HepG2 (cell line): ENCODE data around the gene METTL4. TPM values are rescaled to one million over a fixed set of nuclear protein-coding genes. Genes with fewer than 3 reads are reported as not detected.

Source experiments
- ATAC-seq: fragments of 200-7000 bp; cut with Tn5 transposase; 3 replicates; pipeline ENCODE4 v1.9.1; 2020; ENCODE audit warnings: mild to moderate bottlenecking, moderate library complexity
- BruUV-seq: library from RNA; stranded (reverse); fragments of 400-500 nt; replicated peaks from 2 replicates; lab custom pipeline; 2021; lab: Mats Ljungman, UMichigan
- CTCF ChIA-PET: fragments of 300-600 bp; formaldehyde crosslinking; extraction: SDS; loops from one replicate; lab custom pipeline; 2021; ENCODE audit warnings: low total read pairs, inconsistent platforms, low intra/inter-chr PET ratio; lab: Yijun Ruan, JAX
- POLR2A ChIA-PET: fragments of 350-600 bp; sonication (Branson Sonifier 250); formaldehyde crosslinking; loops from one replicate; lab custom pipeline; 2020; ENCODE audit warnings: antibody characterized with exemption, inconsistent platforms; lab: Yijun Ruan, JAX
- DNase-seq: peaks from one replicate; pipeline ENCODE4 v3.0.0-alpha.2; 2015; ENCODE audit warnings: low spot score
- FAIRE-seq: peaks from 3 replicates; lab custom pipeline; 2011; peaks lifted over from hg19 to GRCh38; lab: Jason Lieb, UNC
- H2AFZ ChIP-seq: one replicate; pipeline ENCODE4 v1.6.1; 2011; ENCODE audit warnings: low read length, inconsistent platforms
- H3K27ac ChIP-seq: fragments of 300-600 bp; 3 replicates; pipeline ENCODE4 v1.8.0; 2011; ENCODE audit warnings: mixed run types, mild to moderate bottlenecking, mixed read lengths, low read length, inconsistent platforms; ENCODE audit not compliant: insufficient read depth; ENCODE audit errors: extremely low read length
- H3K27me3 ChIP-seq, 2 experiments: fragments of 200-600 bp in 1 of 2; 2 replicates in 1 of 2; 3 replicates in 1 of 2; pipeline versions ENCODE4 v1.6.0 to v1.8.0; 2011; ENCODE audit warnings: low read length in 2 of 2, mild to moderate bottlenecking in 2 of 2, moderate library complexity in 2 of 2, inconsistent platforms in 1 of 2; ENCODE audit not compliant: insufficient read depth in 2 of 2, control insufficient read depth in 1 of 2
- H3K36me3 ChIP-seq, 2 experiments: fragments of 200-600 bp in 1 of 2; replicated peaks in 1 of 2; 2 replicates in 1 of 2; 3 replicates in 1 of 2; pipeline versions ENCODE4 v1.5.1 to v1.8.0; 2011; ENCODE audit warnings: low read length in 2 of 2, inconsistent platforms in 1 of 2; ENCODE audit not compliant: insufficient read depth in 2 of 2, control insufficient read depth in 1 of 2
- H3K4me1 ChIP-seq: 2 replicates; pipeline ENCODE4 v1.5.1; 2012; ENCODE audit warnings: low read length, inconsistent platforms; ENCODE audit not compliant: insufficient read depth
- H3K4me2 ChIP-seq: 2 replicates; pipeline ENCODE4 v1.6.0; 2011; ENCODE audit warnings: low read depth, low read length, inconsistent platforms
- H3K4me3 ChIP-seq, 3 experiments: fragments of 200-600 bp in 1 of 3; sonication (generic), shearing (Covaris generic) in 1 of 3; replicated peaks in 1 of 3; 2 replicates each; pipeline ENCODE4 v1.5.1; 2011 to 2016; ENCODE audit warnings: low read length in 3 of 3, inconsistent platforms in 2 of 3, low read depth in 2 of 3, mild to moderate bottlenecking in 2 of 3, control low read depth in 1 of 3, mixed read lengths in 1 of 3; ENCODE audit not compliant: insufficient read depth in 1 of 3
- H3K79me2 ChIP-seq: one replicate; pipeline ENCODE4 v1.6.1; 2011; ENCODE audit warnings: low read length, inconsistent platforms; ENCODE audit not compliant: insufficient read depth
- H3K9ac ChIP-seq: 2 replicates; pipeline ENCODE4 v1.6.0; 2011; ENCODE audit warnings: mild to moderate bottlenecking, low read depth, low read length, inconsistent platforms; ENCODE audit not compliant: insufficient read depth
- H3K9me3 ChIP-seq: 2 replicates; pipeline ENCODE4 v1.5.1; 2012; ENCODE audit warnings: mild to moderate bottlenecking, low read length
- H4K20me1 ChIP-seq: 2 replicates; pipeline ENCODE4 v1.6.0; 2011; ENCODE audit warnings: inconsistent platforms, mild to moderate bottlenecking, low read length, moderate library complexity; ENCODE audit not compliant: insufficient read depth
- AGO2 ChIP-seq: fragments of 200-400 bp; formaldehyde crosslinking; optimal IDR thresholded peaks from 2 replicates; pipeline ENCODE3; 2017; ENCODE audit warnings: mild to moderate bottlenecking, low read depth, low read length, moderate library complexity
- CREM ChIP-seq, 2 experiments: sonication (generic) in 1 of 2; formaldehyde crosslinking in 1 of 2; IDR thresholded peaks; 2 replicates each; pipeline versions ENCODE4 v1.4.0 to v1.6.1; 2016 to 2020; ENCODE audit warnings: antibody characterized with exemption in 1 of 2, mild to moderate bottlenecking in 1 of 2, missing genetic modification reagents in 1 of 2
- EHMT2 ChIP-seq: fragments of 200-600 bp; sonication (generic); IDR thresholded peaks from 2 replicates; pipeline ENCODE4 v1.7.0; 2017; ENCODE audit warnings: antibody characterized with exemption, low read depth, low read length, borderline replicate concordance
- ISX ChIP-seq: sonication (generic); formaldehyde crosslinking; conservative IDR thresholded peaks from 2 replicates; pipeline ENCODE4 v1.5.0; 2020; ENCODE audit warnings: missing genetic modification reagents
- NR2F2 ChIP-seq: IDR thresholded peaks from 2 replicates; pipeline ENCODE4 v1.6.1; 2012; ENCODE audit warnings: low read depth, inconsistent platforms, borderline replicate concordance
- PRMT3 ChIP-seq: sonication (generic); formaldehyde crosslinking; IDR thresholded peaks from 2 replicates; pipeline ENCODE4 v1.8.1; 2022; ENCODE audit warnings: low read depth, mild to moderate bottlenecking, moderate library complexity, missing genetic modification reagents, borderline replicate concordance
- REL ChIP-seq: sonication (generic); formaldehyde crosslinking; conservative IDR thresholded peaks from 2 replicates; pipeline ENCODE4 v1.8.0; 2022; ENCODE audit warnings: mild to moderate bottlenecking, missing genetic modification reagents, moderate library complexity
- SP5 ChIP-seq: IDR thresholded peaks from 2 replicates; pipeline ENCODE4 v1.6.1; 2016; ENCODE audit warnings: low read depth, borderline replicate concordance
- ZBTB49 ChIP-seq: sonication (generic); formaldehyde crosslinking; IDR thresholded peaks from 2 replicates; pipeline ENCODE4 v1.4.0; 2020; ENCODE audit warnings: missing genetic modification reagents, borderline replicate concordance
- ZKSCAN8 ChIP-seq: IDR thresholded peaks from 2 replicates; pipeline ENCODE4 v1.6.1; 2016; ENCODE audit warnings: borderline replicate concordance, missing genetic modification reagents, missing compliant biosample characterization
- ZNF24 ChIP-seq: fragments of 450-650 bp; IDR thresholded peaks from 2 replicates; pipeline ENCODE4 v1.6.1; 2017; ENCODE audit warnings: antibody characterized with exemption, mild to moderate bottlenecking
- ZNF83 ChIP-seq: sonication (generic); formaldehyde crosslinking; IDR thresholded peaks from 2 replicates; pipeline ENCODE4 v1.4.0; 2020; ENCODE audit warnings: missing genetic modification reagents, mild to moderate bottlenecking, borderline replicate concordance
- WGBS: methylation state at CpG from one replicate; pipeline ENCODE4 v1.1.6; 2017; ENCODE audit warnings: low lambda C conversion rate; 5-methylcytosine and 5-hydroxymethylcytosine counted together
- in situ Hi-C: cut with HindIII; loops from 2 replicates; pipeline ENCODE4 v1.10.0; 2017; ENCODE audit warnings: low pct_unique_long_range_greater_than_20kb; ENCODE audit not compliant: extremely low pct_ligation_motif_present
- intact Hi-C: fragments of 100-400 bp; cut with micrococcal nuclease; formaldehyde crosslinking; loops from one replicate; pipeline ENCODE4 v1.10.0; 2022; ENCODE audit not compliant: unreplicated experiment
- polyA plus RNA-seq, 8 experiments: library from polyadenylated mRNA; depleted of rRNA in 3 of 8; stranded (reverse) in 7 of 8; unstranded in 1 of 8; fragments of >200 nt; fragmentation: Illumina TruSeq in 4 of 8; extraction: Trizol in 4 of 8; gene quantifications; 2 replicates each; pipeline versions ENCODE4 v1.2.1 to v1.2.3, GENCODE V29; 2011 to 2016; ENCODE audit warnings: low read depth in 4 of 8, missing spikeins in 1 of 8, mixed read lengths in 1 of 8; ENCODE audit not compliant: insufficient read depth in 1 of 8
- total RNA-seq, 5 experiments: library from RNA; depleted of rRNA; stranded (reverse); fragments of >200 nt; fragmentation: Illumina TruSeq; extraction: Trizol; gene quantifications; 2 replicates each; pipeline ENCODE4 v1.2.3, GENCODE V29; 2016; ENCODE audit warnings: low read depth in 1 of 5

The METTL4 gene
- total and polyA plus RNA-seq, 2 of the 13 experiments (the other 11 are each of a cell fraction or from before 2014, with no cell fraction given) = 6.8 to 8.1 TPM

GRCh38 chr18:2606335-2606734, 35.0 kb upstream of the METTL4 start:
- no peak for ATAC-seq

More at GRCh38 chr18:2606335-2606734, 35.0 kb upstream of the METTL4 start:
- BruUV-seq = no TSS peak
- in situ Hi-C loops (no loop called here), intact Hi-C loops (no loop called here)
- H3K27me3 ChIP-seq = no peaks in the 10 kb centered on the region
- FAIRE-seq (no peak), DNase-seq (no peak)
- no peak overlapping the region for H2AFZ ChIP-seq
- H3K4me3 ChIP-seq = no peak overlapping the region
- ChIA-PET CTCF (no interaction called here), POLR2A (no interaction called here)
- no peaks in the 10 kb centered on the region for H4K20me1 ChIP-seq
- TF ChIP-seq AGO2 (no peak), ZBTB49 (CRISPR knock-in tag) (no peak), PRMT3 (no peak), ZNF24 (no peak), SP5 (CRISPR knock-in tag) (no peak), ZKSCAN8 (no peak), REL (no peak), NR2F2 (no peak), EHMT2 (no peak), CREM (IDR thresholded peaks at IDR 0.05) (no peak), CREM (CRISPR knock-in tag; IDR thresholded peaks at IDR 0.05) (no peak), ISX (CRISPR knock-in tag) (no peak), ZNF83 (no peak)
- peaks cover 2 to 29% of the 10 kb centered on the region in 2 experiments; a peak in 4 of 5 replicates for H3K36me3 ChIP-seq
- no peaks in the 10 kb centered on the region for H3K9me3 ChIP-seq
- no peaks in the 10 kb centered on the region for H3K4me1 ChIP-seq
- 98% methylated on average over 2 of the region's 2 CpGs for WGBS
- H3K4me2 ChIP-seq = no peak overlapping the region
- no peak overlapping the region for H3K9ac ChIP-seq
- H3K27ac ChIP-seq = no peak overlapping the region
- no peaks in the 10 kb centered on the region for H3K79me2 ChIP-seq
